Activated T-helper 17 cell treated with anti-CD3 and anti-CD28 coated beads, Interleukin-2, amount 50 U/mL, for 72 hours (primary cell): ENCODE data around the gene TACC3. TPM values are rescaled to one million over a fixed set of nuclear protein-coding genes. Genes with fewer than 3 reads are reported as not detected.

Source experiments
- total RNA-seq, 2 donors: library from RNA; stranded (reverse); gene quantifications; one replicate each; pipeline ENCODE4 v1.2.3, GENCODE V29; 2022

Gene TACC3
- total RNA-seq, 2 donors from 2014 or later: 151 to 204 TPM

Other genes with a start within 250 kb of the TACC3 start
- gene FAM53A, start 37.2 kb upstream of the TACC3 start, total RNA-seq: 1 to 10 TPM; 1.8 to 2.6 TPM
- 100 to 1,000 TPM in 1 of 2 donors, 10 to 100 TPM in 1; 68.2 to 132 TPM for gene SLBP, start 9.2 kb upstream of the TACC3 start, total RNA-seq
- 10 to 100 TPM; 15.7 to 16.0 TPM for gene TMEM129, start 198 bp upstream of the TACC3 start, total RNA-seq
- under 1 TPM in 1 of 2 donors, not detected in 1; 0.05 TPM for gene FGFR3, start 71.8 kb downstream of the TACC3 start, total RNA-seq
- 10 to 100 TPM; 21.3 to 71.0 TPM for gene LETM1, start 134.6 kb downstream of the TACC3 start, total RNA-seq
- 100 to 1,000 TPM; 187 to 239 TPM for gene NSD2, start 149.9 kb downstream of the TACC3 start, total RNA-seq